IPS-18c (cell line): ENCODE results near the gene LRRC9.
A peak's percentile ranks its signal among the peaks of the same experiment; 100 is the strongest.

Experiments used
- H3K4me3 ChIP-seq: 2 replicates; pipeline ENCODE4 v1.7.0; 2013; ENCODE audit warnings: low read depth, mild to moderate bottlenecking, low read length, moderate library complexity; ENCODE audit not compliant: insufficient read depth
- H3K9me3 ChIP-seq: one replicate; pipeline ENCODE4 v1.6.1; 2013; ENCODE audit warnings: mild to moderate bottlenecking, low read length, moderate library complexity; ENCODE audit not compliant: control insufficient read depth, insufficient read depth

The LRRC9 gene

DNA sequence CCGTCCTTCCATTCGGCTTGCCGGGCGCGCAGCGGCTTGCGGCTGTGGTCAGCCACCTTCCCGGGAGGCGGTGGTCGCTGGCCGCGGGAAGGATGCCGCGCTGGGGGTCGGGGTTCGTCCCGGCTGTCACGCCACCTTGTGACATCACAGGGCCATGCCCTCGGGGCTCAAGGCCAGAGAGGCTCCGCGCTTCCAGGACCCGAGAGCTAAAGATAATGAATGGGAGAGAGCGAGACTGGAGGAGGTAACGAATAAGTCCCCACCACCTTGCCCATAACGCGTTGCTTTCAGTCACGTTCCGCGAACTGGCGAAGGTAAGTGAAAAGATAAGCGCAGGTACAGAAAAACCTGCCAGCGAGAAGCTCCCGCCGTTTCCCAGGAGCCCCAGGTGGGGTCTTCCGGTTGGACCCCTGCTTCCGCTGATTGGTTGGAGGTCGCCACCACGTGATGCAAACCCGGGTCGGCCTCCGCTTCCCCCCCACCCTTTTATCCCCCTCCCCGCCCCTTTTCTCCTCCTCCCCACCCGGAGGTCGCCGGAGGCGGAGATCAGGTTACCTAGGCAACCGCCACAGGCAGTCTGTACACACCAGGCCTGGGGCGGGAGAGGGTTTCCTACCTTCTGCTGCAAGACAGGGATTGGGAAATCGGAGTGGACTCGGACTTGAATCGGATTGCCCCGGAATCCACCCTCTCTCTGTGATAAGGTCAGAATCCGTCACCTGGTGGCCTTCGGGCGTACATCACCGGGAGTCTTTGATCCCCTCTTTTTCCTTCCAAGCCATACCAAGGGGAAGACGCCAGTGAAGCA lies at the start of gene LRRC9:
LRRC9 (plus strand) TSS at position 575 of the 808 bp plus-strand sequence.
- peak within 1 kb of the TSS; percentile 90 for H3K4me3 ChIP-seq
- H3K9me3 ChIP-seq, result no peaks in the 10 kb centered on the region

DNA sequence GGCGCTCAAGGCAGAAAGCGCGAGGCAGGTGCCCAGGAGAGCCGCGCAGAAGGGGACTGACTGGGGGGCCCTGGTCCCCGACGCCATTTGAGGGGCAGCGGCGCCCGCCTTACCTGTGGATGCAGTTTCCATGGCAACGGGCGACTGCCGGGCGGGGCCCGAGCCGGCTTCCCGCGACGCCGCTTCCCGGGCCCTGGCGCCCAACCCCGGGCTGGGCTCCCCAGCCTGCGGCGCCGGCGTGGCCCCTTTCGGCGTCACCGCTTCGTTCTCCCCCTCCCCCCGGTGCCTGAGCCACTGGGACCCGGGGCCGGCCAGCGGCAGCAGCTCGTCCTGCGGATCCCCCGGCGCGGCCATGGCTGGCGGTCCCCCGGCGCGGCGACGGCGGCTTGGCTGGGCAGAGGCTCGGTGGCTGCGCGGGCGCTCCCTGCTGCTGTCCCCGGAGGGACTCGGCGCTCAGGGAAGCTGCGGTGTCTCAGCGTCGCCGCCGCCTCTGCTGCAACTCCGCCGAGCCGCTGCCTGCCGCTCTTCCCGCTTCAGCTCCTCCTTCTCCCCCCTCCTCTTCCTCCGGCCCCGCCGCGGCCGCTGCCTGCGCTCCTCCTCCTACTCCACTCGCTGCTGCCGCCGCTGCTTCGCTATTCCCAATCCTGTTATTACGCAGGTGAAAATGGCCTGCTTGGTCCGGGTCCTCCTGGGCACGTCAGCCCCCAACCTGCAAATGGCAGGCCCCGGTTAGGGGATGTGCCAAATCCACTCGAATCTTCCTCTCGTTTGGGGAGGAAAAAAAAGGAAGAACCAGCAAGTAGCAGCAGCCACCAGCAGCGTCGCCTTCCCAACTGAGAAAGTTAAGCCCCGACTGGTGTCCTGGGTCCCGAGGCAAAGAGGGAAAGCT lies 49.4 kb upstream of the LRRC9 start, which contains the start of gene RTN1:
RTN1 (minus strand) TSS at position 500 of the 889 bp plus-strand sequence; CDS start at position 354, 146 bp downstream.
- Histone ChIP-seq H3K4me3 (peak within 1 kb of the TSS; percentile 72), H3K9me3 (no peaks in the 10 kb centered on the region)

DNA sequence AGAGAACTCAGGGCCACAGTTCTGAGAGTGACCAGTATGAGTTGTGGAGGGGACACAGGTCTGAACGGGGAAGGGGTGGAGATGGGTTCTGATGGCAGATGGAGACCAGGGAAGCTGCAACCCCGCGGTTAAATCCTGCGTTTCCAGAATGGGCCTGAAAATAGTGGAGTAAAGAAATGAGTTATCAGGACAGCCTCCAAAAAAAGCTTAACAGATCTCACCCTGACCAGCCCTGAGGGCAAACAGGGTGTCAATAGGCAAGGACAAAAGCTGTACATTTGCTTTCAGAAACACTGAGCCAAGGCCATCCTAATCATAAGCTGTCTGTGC lies 48.8 kb upstream of the LRRC9 start:
- H3K4me3 ChIP-seq, result peak overlapping the region; percentile 72

GRCh38 chr14:59882957-59883356 lies 37.0 kb upstream of the LRRC9 start:
- Histone ChIP-seq H3K4me3 (no peak overlapping the region), H3K9me3 (no peaks in the 10 kb centered on the region)

More for the DNA sequence above, 48.8 kb upstream of the LRRC9 start:
- H3K9me3 ChIP-seq, result no peaks in the 10 kb centered on the region

GRCh38 chr14:59890676-59891075 lies 29.3 kb upstream of the LRRC9 start:
- H3K9me3 ChIP-seq, result no peaks in the 10 kb centered on the region
- no peak overlapping the region for H3K4me3 ChIP-seq

DNA sequence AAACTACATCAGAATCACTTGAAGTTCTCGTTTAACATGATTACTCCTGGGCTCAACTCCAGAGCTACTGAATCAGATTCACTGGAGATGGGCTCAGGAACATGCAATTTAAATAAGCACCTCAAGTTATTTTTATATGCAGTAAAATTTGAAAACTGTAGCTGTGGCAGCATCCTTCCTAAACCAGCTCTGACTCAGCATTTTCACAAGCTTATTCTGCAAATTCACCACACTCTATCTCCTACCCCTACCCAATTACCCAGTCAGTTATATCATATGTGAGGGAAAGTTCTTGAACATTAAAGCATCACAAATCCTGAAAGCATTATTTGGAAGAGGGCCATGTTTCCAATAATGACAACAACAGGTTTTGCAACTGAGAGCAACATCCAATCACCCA lies 24.2 kb upstream of the LRRC9 start:
- H3K4me3 ChIP-seq, result no peak overlapping the region
- H3K9me3 ChIP-seq, result no peaks in the 10 kb centered on the region

DNA sequence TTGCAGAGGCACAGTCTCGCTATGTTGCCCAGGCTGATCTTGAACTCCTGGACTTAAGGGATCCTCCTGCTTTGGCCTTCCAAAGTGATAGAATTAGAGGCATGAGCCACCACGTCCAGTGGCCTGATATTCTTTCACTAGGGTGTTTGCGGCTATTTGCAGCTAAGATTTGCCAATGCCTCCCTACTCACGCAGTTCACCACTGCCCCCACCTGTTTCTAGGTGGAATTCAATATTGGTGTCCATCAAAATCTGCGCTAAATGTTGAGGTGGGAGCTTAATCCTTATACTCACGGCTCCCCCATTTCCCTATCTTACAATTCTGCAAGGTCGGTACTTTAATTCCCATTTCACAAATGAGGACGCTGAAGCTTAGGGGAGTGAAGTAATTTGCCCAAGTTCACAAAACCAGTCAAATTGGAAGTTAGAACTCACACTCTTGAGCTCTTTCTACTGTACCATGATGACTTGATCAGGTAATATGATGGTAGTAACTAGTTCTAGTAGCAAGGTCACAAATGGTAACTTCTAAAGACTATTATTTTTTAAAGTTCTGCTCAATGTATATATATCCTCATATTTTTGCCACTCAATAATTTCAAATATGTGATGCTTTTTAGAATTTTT lies 22.1 kb upstream of the LRRC9 start:
- H3K9me3 ChIP-seq, result no peaks in the 10 kb centered on the region
- H3K4me3 ChIP-seq, result no peak overlapping the region

- Histone ChIP-seq H3K9me3 (no peaks in the 10 kb centered on the region), H3K4me3 (no peak overlapping the region)
Measured at GRCh38 chr14:59900556-59900955, 19.4 kb upstream of the LRRC9 start.

DNA sequence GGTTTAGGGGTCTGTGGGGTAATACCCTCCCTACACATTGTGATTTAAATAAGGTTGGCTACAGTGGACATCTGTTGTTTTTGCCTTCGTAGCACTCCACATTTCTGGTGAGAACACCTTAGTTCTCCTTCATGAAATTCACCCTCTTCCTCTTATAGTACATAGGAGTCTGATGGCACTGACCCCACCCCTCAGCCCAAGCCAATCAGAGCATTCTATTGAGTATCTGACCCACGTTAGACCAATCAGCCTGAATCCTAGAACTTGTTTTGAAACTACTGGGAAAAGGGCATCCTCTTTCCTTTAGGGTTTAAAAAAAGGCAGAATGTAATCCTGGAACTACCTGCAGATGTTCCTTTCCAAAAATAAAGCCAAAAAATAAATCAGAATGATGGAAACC lies 15.8 kb upstream of the LRRC9 start:
- Histone ChIP-seq H3K4me3 (no peak overlapping the region), H3K9me3 (no peaks in the 10 kb centered on the region)

GRCh38 chr14:59905188-59905587 lies 14.8 kb upstream of the LRRC9 start:
- no peaks in the 10 kb centered on the region for H3K9me3 ChIP-seq
- no peak overlapping the region for H3K4me3 ChIP-seq

GRCh38 chr14:59912443-59912842 lies 7.5 kb upstream of the LRRC9 start:
- no peaks in the 10 kb centered on the region for H3K9me3 ChIP-seq
- no peak overlapping the region for H3K4me3 ChIP-seq

- Histone ChIP-seq H3K4me3 (no peak overlapping the region), H3K9me3 (no peaks in the 10 kb centered on the region)
Measured at GRCh38 chr14:59913187-59913586, 6.8 kb upstream of the LRRC9 start.

- H3K9me3 ChIP-seq, result no peaks in the 10 kb centered on the region
- peak overlapping the region; percentile 90 for H3K4me3 ChIP-seq
Measured at GRCh38 chr14:59918824-59919569, 947 bp upstream of the LRRC9 start.

DNA sequence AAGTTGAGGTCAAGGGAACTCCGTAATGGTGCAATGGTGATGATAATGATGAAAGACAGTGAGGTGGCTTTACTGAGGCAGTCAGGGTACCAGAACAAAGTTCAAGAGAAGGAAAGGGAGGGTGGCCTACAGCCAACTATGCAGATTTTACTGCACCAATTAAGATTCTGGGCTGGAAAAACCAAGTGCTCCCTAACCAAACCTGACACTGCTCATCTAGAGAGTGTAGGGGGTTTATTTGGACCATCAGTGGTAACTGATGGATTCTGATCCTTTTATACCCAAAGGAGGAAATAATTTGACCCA lies 387 bp downstream of the LRRC9 start:
- Histone ChIP-seq H3K9me3 (no peaks in the 10 kb centered on the region), H3K4me3 (peak overlapping the region; percentile 90; the same call in 1 of the 2 replicates)

- no peak overlapping the region for H3K4me3 ChIP-seq
- no peaks in the 10 kb centered on the region for H3K9me3 ChIP-seq
Measured at GRCh38 chr14:59925797-59926196, 5.9 kb downstream of the LRRC9 start.

DNA sequence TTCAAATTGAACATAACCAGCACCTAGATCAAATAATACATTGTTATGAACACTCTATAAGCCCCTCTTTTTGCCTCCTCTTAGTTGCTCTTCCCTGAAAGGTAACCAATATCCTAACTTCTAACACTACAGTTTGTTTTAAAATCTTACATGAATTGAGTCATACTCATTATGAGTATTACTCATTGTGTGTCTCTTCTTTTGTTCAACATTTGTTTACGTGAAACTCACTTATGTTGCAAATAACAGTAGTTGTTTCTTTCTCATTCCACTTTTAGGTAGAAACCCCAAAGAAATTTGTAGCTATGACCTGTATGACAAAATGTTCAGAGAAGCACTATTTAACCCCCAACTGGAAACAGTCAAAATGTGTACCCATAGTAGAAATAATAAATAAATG lies 6.6 kb downstream of the LRRC9 start:
- Histone ChIP-seq H3K9me3 (no peaks in the 10 kb centered on the region), H3K4me3 (no peak overlapping the region)

DNA sequence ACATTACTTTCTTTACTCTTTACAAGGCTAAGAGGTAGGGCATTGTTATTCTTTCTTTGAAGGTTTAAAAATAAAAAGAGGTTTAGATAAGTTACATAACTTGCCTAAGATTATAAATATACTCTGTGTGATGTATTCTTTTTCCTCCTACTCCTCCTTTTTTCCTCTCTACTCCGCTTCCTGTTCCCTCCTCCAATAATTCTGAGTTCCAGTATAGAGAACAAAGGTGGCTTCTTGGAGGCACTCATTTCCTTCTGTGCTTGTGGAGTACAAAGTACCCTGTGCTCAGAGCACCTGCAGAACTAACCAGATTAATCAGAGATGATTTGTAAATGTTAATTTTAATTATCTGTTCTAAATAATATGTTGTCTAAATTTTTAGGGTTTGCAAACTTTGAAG lies 11.3 kb downstream of the LRRC9 start:
- Histone ChIP-seq H3K4me3 (no peak overlapping the region), H3K9me3 (no peaks in the 10 kb centered on the region)
